Progenitor cell of endocrine pancreas (in vitro differentiated cells): ENCODE results near the gene EIF4G1. TPM values are rescaled to one million over a fixed set of nuclear protein-coding genes. Genes with fewer than 3 reads are reported as not detected.

Experiments
- DNase-seq: peaks from one replicate; pipeline ENCODE4 v3.0.0; 2021; ENCODE audit warnings: low spot score; ENCODE audit not compliant: unreplicated experiment
- H3K27ac Mint-ChIP-seq: 2 replicates; pipeline ENCODE4 v1.8.0; 2021; ENCODE audit warnings: mild to moderate bottlenecking, moderate library complexity, mixed read lengths
- H3K27me3 Mint-ChIP-seq: 2 replicates; pipeline ENCODE4 v1.8.0; 2021; ENCODE audit warnings: mixed read lengths
- H3K36me3 Mint-ChIP-seq: 2 replicates; pipeline ENCODE4 v1.8.0; 2022; ENCODE audit warnings: mixed read lengths; ENCODE audit not compliant: insufficient read depth
- H3K4me1 Mint-ChIP-seq: 2 replicates; pipeline ENCODE4 v1.8.0; 2021; ENCODE audit warnings: low read depth, mixed read lengths
- H3K4me3 Mint-ChIP-seq: 2 replicates; pipeline ENCODE4 v1.8.0; 2021; ENCODE audit warnings: low read depth, mild to moderate bottlenecking, moderate library complexity, mixed read lengths
- H3K9me3 Mint-ChIP-seq: 2 replicates; pipeline ENCODE4 v1.8.0; 2021; ENCODE audit warnings: low read depth, mixed read lengths
- total RNA-seq: library from RNA; stranded (reverse); gene quantifications from 2 replicates; pipeline ENCODE4 v1.2.1, GENCODE V29; 2021
- TF ChIP-seq, protein P1 (sequence below): fragments of 200-600 bp; sonication (generic); IDR thresholded peaks from one replicate; pipeline ENCODE4 v1.5.0; 2021; ENCODE audit warnings: antibody characterized with exemption, mild to moderate bottlenecking; ENCODE audit not compliant: unreplicated experiment

Gene EIF4G1
- total RNA-seq, 1 donor from 2014 or later = 341 TPM

DNA sequence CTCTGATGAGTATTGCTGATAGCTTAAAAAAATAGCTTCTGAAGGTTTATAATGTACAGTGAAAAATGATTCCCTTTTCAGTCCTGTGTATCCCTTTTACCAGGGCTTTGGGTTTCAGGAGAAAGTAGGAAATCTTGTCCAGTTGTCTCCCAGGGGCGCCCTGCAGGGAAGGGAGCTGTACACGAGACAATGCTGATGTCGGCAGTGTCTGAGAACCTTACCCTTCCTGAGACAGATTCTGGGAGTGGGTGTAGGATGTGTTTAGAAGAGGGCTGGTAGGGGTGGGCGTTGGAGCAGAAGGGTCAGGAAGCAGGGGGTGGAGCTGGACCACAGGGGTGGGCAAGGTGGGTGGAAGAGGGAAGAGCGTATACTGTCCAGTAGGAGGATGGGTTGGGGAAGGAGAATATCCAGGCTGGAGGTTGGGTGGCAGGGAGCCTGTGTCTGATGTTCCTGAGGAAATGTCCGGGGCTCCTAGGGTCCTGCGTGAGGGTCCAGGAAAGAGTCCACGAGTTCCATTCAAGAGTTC lies 58.0 kb downstream of the EIF4G1 start:
- TF ChIP-seq, protein P1, sequence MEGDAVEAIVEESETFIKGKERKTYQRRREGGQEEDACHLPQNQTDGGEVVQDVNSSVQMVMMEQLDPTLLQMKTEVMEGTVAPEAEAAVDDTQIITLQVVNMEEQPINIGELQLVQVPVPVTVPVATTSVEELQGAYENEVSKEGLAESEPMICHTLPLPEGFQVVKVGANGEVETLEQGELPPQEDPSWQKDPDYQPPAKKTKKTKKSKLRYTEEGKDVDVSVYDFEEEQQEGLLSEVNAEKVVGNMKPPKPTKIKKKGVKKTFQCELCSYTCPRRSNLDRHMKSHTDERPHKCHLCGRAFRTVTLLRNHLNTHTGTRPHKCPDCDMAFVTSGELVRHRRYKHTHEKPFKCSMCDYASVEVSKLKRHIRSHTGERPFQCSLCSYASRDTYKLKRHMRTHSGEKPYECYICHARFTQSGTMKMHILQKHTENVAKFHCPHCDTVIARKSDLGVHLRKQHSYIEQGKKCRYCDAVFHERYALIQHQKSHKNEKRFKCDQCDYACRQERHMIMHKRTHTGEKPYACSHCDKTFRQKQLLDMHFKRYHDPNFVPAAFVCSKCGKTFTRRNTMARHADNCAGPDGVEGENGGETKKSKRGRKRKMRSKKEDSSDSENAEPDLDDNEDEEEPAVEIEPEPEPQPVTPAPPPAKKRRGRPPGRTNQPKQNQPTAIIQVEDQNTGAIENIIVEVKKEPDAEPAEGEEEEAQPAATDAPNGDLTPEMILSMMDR = no peak
- H3K27me3 Mint-ChIP-seq = peaks cover 3% of the 10 kb centered on the region
- DNase-seq = no peak
- peaks cover 9% of the 10 kb centered on the region for H3K4me1 Mint-ChIP-seq
- H3K36me3 Mint-ChIP-seq = peaks cover 19% of the 10 kb centered on the region
- no peak overlapping the region for H3K4me3 Mint-ChIP-seq
- H3K9me3 Mint-ChIP-seq = no peaks in the 10 kb centered on the region
- H3K27ac Mint-ChIP-seq = no peak overlapping the region

DNA sequence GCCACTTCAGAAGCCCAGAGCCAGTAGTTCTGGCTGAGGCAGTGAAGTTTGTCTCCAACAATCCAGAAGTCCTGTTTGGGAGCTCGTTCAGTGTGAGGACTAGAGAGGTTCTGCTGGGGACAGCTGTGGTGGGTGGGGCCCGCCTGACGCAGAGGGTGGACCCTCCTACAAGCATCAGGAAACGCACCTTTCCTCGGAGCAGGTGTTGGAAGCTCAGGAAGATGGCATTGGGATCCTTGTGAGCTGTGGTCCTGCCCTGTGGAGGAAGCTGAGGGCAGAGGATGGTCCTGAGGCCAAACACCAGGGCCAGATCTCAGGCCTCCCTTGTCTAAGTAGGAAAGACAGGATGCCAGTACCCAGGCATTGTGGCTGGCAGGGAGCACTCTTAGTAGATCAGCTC lies 58.5 kb downstream of the EIF4G1 start:
- H3K27me3 Mint-ChIP-seq = peaks cover 3% of the 10 kb centered on the region

DNA sequence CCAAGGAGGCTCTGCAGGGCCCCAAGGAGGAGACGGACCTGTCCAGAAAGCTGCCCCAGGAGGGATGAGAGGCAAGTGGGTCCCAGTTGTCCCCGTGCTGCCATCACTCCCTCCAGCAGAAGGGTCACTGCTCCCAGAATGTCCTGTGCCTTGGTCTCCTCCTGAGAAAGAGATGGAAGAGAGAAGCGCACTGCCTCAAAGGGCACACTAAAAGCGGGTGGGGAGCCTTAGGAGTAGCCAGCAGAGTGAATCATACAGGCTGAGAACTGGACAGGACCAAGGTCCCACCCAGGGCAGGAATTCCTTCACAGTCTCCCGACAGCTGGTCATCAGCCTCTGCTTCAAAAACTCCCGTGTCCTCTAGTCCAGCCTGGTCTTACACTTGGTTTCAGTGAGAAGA lies 59.0 kb downstream of the EIF4G1 start:
- H3K4me3 Mint-ChIP-seq = no peak overlapping the region
- peaks cover 13% of the 10 kb centered on the region for H3K36me3 Mint-ChIP-seq
- no peak overlapping the region for H3K27ac Mint-ChIP-seq
- TF ChIP-seq, protein P1 = no peak
- no peaks in the 10 kb centered on the region for H3K9me3 Mint-ChIP-seq
- peaks cover 20% of the 10 kb centered on the region for H3K4me1 Mint-ChIP-seq
- peaks cover 3% of the 10 kb centered on the region for H3K27me3 Mint-ChIP-seq
- no peak for DNase-seq

More for the DNA sequence above, 58.5 kb downstream of the EIF4G1 start:
- Mint-ChIP-seq H3K4me3 (no peak overlapping the region), H3K36me3 (peaks cover 15% of the 10 kb centered on the region), H3K9me3 (no peaks in the 10 kb centered on the region), H3K27ac (no peak overlapping the region), H3K4me1 (peaks cover 15% of the 10 kb centered on the region)
- DNase-seq = no peak
- TF ChIP-seq, protein P1 = no peak

DNA sequence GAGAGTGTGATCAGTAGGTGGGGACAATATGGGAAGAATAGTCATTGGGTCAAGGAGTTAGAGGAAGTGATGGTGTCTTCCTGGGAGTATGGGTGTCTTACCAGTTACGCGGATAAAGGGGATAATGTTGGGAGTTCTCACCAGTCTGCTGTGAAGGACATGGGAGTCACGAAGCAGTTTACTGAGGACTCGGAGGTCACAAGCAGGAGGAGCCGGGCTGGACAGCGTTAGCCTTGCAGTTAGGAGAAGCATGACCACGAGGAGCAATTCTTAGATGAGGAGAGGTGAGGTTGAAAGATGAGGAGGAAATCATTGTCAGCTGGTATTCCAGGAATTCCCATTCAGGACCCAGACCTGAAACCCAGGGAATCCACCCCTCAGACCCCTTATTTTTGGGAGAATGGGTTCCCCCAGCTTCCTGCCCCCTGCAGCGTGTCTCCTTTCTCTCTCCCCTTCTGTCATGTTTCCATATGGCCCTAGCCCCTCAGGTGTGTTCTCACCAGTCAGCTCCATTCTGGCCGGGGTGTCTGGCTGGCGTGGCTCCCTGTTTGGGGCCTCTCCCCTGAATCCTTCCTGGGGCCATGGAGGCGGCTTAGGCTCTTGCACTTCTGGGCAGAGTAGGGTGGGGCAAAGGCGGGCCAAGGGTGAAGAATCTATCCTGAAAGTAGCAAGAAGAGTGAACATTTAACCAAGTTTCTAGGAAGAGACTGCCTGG lies 61.5 kb downstream of the EIF4G1 start:
- DNase-seq = no peak

DNA sequence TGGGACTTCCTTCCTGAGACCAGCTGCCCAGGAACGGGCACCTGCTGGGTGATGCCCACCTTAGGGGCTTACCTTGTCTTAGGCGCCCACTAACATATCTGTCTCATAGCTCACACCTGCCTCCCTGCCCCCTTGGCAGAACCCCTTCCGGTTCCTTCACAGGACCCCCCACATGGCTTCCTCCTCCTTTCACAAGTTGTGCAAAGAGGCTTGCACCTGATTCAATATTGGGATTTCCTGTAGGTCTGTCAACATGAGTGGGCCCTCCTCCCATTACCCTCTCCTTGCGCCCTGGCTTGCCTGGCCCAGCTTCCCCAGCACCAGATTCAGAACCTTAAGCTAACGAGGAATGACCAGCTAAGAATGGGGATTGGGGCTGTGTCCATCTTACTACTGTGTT lies 63.0 kb downstream of the EIF4G1 start:
- Mint-ChIP-seq H3K36me3 (peaks cover 3% of the 10 kb centered on the region), H3K27me3 (peaks cover 24% of the 10 kb centered on the region), H3K9me3 (no peaks in the 10 kb centered on the region), H3K4me1 (peaks cover 24% of the 10 kb centered on the region), H3K4me3 (peak overlapping the region; percentile 80), H3K27ac (peak overlapping the region; percentile 89)
- TF ChIP-seq, protein P1 = no peak
- no peak for DNase-seq

More for the DNA sequence above, 61.5 kb downstream of the EIF4G1 start:
- peaks cover 10% of the 10 kb centered on the region for H3K36me3 Mint-ChIP-seq
- H3K27me3 Mint-ChIP-seq = peaks cover 9% of the 10 kb centered on the region
- H3K27ac Mint-ChIP-seq = no peak overlapping the region
- H3K4me1 Mint-ChIP-seq = peaks cover 27% of the 10 kb centered on the region
- H3K4me3 Mint-ChIP-seq = no peak overlapping the region
- no peaks in the 10 kb centered on the region for H3K9me3 Mint-ChIP-seq
- TF ChIP-seq, protein P1 = no peak
